Parathyroid adenoma (tissue), 2 donors: ENCODE measurements around the gene DAZAP2.

ENCODE experiments used
- H2AFZ ChIP-seq: fragments of 300-600 bp; sonication (generic); one replicate; pipeline ENCODE4 v1.7.0; 2017; ENCODE audit warnings: antibody characterized with exemption, mild to moderate bottlenecking
- H3K27ac ChIP-seq: fragments of 300-600 bp; sonication (generic); one replicate; pipeline ENCODE4 v1.7.0; 2017
- H3K27me3 ChIP-seq: fragments of 300-600 bp; sonication (generic); one replicate; pipeline ENCODE4 v1.7.0; 2017; ENCODE audit warnings: low read length; ENCODE audit not compliant: control insufficient read depth, insufficient read depth
- H3K36me3 ChIP-seq: fragments of 300-600 bp; sonication (generic); one replicate; pipeline ENCODE4 v1.7.0; 2017; ENCODE audit warnings: low read length; ENCODE audit not compliant: control insufficient read depth, insufficient read depth
- H3K4me1 ChIP-seq: fragments of 300-600 bp; sonication (generic); one replicate; pipeline ENCODE4 v1.7.0; 2017; ENCODE audit warnings: control low read depth
- H3K4me2 ChIP-seq: fragments of 300-600 bp; sonication (generic); one replicate; pipeline ENCODE4 v1.7.0; 2017; ENCODE audit warnings: low read length
- H3K4me3 ChIP-seq: fragments of 300-600 bp; sonication (generic); one replicate; pipeline ENCODE4 v1.7.0; 2017; ENCODE audit warnings: low read depth, low read length
- H3K79me2 ChIP-seq: fragments of 300-600 bp; sonication (generic); one replicate; pipeline ENCODE4 v1.7.0; 2017; ENCODE audit warnings: control low read depth
- H3K9ac ChIP-seq: fragments of 300-600 bp; sonication (generic); one replicate; pipeline ENCODE4 v1.7.0; 2017; ENCODE audit warnings: mild to moderate bottlenecking
- H3K9me3 ChIP-seq: fragments of 300-600 bp; sonication (generic); one replicate; pipeline ENCODE4 v1.7.0; 2017; ENCODE audit warnings: low read length; ENCODE audit not compliant: control insufficient read depth
- CTCF ChIP-seq: fragments of 300-600 bp; sonication (generic); IDR thresholded peaks from one replicate; pipeline ENCODE4 v1.7.0; 2017; ENCODE audit warnings: antibody characterized with exemption, mild to moderate bottlenecking
- donor health status: primary hyperparathyroidism.

DAZAP2 gene

GRCh38 chr12:51234530-51234929 lies 4.1 kb upstream of the DAZAP2 start:
- no peak overlapping the region for H3K27ac ChIP-seq
- peaks cover 6% of the 10 kb centered on the region for H3K4me1 ChIP-seq
- H3K4me3 ChIP-seq: no peak overlapping the region
- H3K9me3 ChIP-seq: no peaks in the 10 kb centered on the region
- H3K4me2 ChIP-seq: no peak overlapping the region
- TF ChIP-seq CTCF: no peak
- no peaks in the 10 kb centered on the region for H3K79me2 ChIP-seq
- H3K9ac ChIP-seq: no peak overlapping the region
- no peaks in the 10 kb centered on the region for H3K27me3 ChIP-seq
- no peak overlapping the region for H2AFZ ChIP-seq
- H3K36me3 ChIP-seq: no peaks in the 10 kb centered on the region

- no peaks in the 10 kb centered on the region for H3K79me2 ChIP-seq
- TF ChIP-seq CTCF: no peak
- peak overlapping the region; percentile 100 for H3K4me3 ChIP-seq
These were observed 553 bp upstream of the DAZAP2 start for GRCh38 chr12:51238037-51238509.

GRCh38 chr12:51240971-51241370 lies 2.3 kb downstream of the DAZAP2 start:
- H3K27ac ChIP-seq: peak overlapping the region; percentile 13
- H3K4me2 ChIP-seq: no peak overlapping the region
- H3K79me2 ChIP-seq: no peaks in the 10 kb centered on the region
- no peak overlapping the region for H3K9ac ChIP-seq
- TF ChIP-seq CTCF: no peak
- no peaks in the 10 kb centered on the region for H3K27me3 ChIP-seq
- H3K4me1 ChIP-seq: peaks cover 18% of the 10 kb centered on the region
- H3K4me3 ChIP-seq: no peak overlapping the region
- H3K9me3 ChIP-seq: no peaks in the 10 kb centered on the region
- H2AFZ ChIP-seq: no peak overlapping the region
- no peaks in the 10 kb centered on the region for H3K36me3 ChIP-seq

More at GRCh38 chr12:51238037-51238509, 553 bp upstream of the DAZAP2 start:
- Histone ChIP-seq H3K4me1 (peaks cover 18% of the 10 kb centered on the region), H3K4me2 (peak overlapping the region; percentile 81), H2AFZ (peak overlapping the region; percentile 77), H3K36me3 (no peaks in the 10 kb centered on the region), H3K27me3 (no peaks in the 10 kb centered on the region), H3K9ac (no peak overlapping the region), H3K9me3 (no peaks in the 10 kb centered on the region), H3K27ac (peak overlapping the region; percentile 97)

- Histone ChIP-seq H3K27me3 (no peaks in the 10 kb centered on the region), H3K4me3 (no peak overlapping the region), H3K4me2 (no peak overlapping the region), H3K79me2 (no peaks in the 10 kb centered on the region), H3K27ac (no peak overlapping the region), H2AFZ (no peak overlapping the region), H3K9me3 (no peaks in the 10 kb centered on the region), H3K4me1 (peaks cover 18% of the 10 kb centered on the region), H3K9ac (no peak overlapping the region), H3K36me3 (no peaks in the 10 kb centered on the region)
- no peak for TF ChIP-seq CTCF
These were observed 3.5 kb downstream of the DAZAP2 start for GRCh38 chr12:51242120-51242519.

- Histone ChIP-seq H3K27ac (no peak overlapping the region), H3K9me3 (no peaks in the 10 kb centered on the region), H3K4me3 (no peak overlapping the region), H2AFZ (no peak overlapping the region), H3K4me2 (no peak overlapping the region), H3K79me2 (no peaks in the 10 kb centered on the region), H3K27me3 (no peaks in the 10 kb centered on the region), H3K4me1 (peaks cover 17% of the 10 kb centered on the region), H3K36me3 (no peaks in the 10 kb centered on the region), H3K9ac (no peak overlapping the region)
- TF ChIP-seq CTCF: no peak
These were observed 4.2 kb downstream of the DAZAP2 start for GRCh38 chr12:51242876-51243275.
